Measurements from ENCODE around the gene CANX. TPM values are rescaled to one million over a fixed set of nuclear protein-coding genes. Genes with fewer than 3 reads are reported as not detected.

Gene CANX
- polyA plus RNA-seq, 2 of the 4 experiments (the other 2 are of a cell fraction) = 433 to 1,000 TPM

GRCh38 chr5:179747811-179748210 lies 49.0 kb downstream of the CANX start (continued):
- TF ChIP-seq CBX8 (IDR thresholded peaks at IDR 0.05) = no peak

DNA sequence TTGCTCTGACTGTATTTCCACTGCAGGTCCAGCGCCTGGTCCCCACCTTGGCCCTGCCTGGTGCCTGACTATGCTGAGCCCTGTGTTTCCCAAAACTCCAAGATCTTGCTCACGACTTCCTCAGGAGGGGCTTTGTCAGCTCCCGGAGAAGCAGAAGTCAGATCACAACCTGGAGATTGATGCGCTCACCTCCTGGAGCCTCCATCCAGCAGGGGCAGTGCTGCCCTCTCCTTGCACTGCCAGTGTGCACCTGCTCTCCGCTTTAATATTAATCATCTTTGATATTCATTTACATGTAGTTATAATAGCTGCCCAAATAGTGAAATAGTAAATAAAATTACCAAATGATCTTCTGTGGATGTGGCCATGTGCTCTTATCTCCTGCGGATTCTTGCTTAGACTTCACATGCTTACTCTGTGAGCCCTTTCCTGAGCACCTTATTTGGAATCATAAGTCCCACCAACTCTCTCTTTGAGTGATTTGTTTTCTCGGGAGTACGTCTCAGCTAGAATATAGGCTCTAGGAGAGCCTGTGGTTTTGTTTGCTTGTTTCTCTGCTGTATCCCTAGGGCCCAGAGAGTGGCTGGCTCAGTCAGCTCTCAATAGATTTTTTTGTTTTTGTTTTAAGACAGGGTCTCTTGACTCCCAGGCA lies 51.2 kb downstream of the CANX start:
- DNase-seq (ENCODE audit: low read depth in 1 of 2, low spot score in 1 of 2) = no peak
- H3K4me2 ChIP-seq = no peak overlapping the region
- H3K27ac ChIP-seq = no peak overlapping the region
- ChIA-PET POLR2A (interaction anchor here (0.8 kb wide), 1 partner anchor 18 kb away, joined by 3 read pairs; no protein-coding TSS in a partner anchor), CTCF (interaction anchor here (0.6 to 4.8 kb wide), 6 partner anchors 9 to 340 kb away, joined by 3 to 25 read pairs (median 4); no protein-coding TSS in a partner anchor)
- no peak for TF ChIP-seq BCL3 (IDR thresholded peaks at IDR 0.05)
- no peak for TF ChIP-seq CTCF (IDR thresholded peaks at IDR 0.05)
- TF ChIP-seq FOXS1 (CRISPR knock-in tag; IDR thresholded peaks at IDR 0.05) = no peak
- TF ChIP-seq PHF8 (IDR thresholded peaks at IDR 0.05; ENCODE audit: borderline replicate concordance, low read depth) = no peak
- no peak for TF ChIP-seq RCOR1 (IDR thresholded peaks at IDR 0.05; ENCODE audit: low read depth, low read length)
- no peak for TF ChIP-seq JUNB (IDR thresholded peaks at IDR 0.05)
- no peak for TF ChIP-seq E2F6 (IDR thresholded peaks at IDR 0.05; ENCODE audit: borderline replicate concordance, low read depth)
- no peak for TF ChIP-seq CEBPB (IDR thresholded peaks at IDR 0.05)
- TF ChIP-seq TFCP2L1 (CRISPR knock-in tag; IDR thresholded peaks at IDR 0.05) = no peak
- peak; percentile 64 to 67; a peak in 4 of 6 replicates for ATAC-seq
- no peak overlapping the region for H3K4me3 ChIP-seq
- FAIRE-seq = no peak
- H3K9me3 ChIP-seq = no peaks in the 10 kb centered on the region
- peaks cover 10% of the 10 kb centered on the region for H3K4me1 ChIP-seq
- WGBS (ENCODE audit: missing lambda C conversion rate) = 88% methylated on average over 8 of the region's 8 CpGs

DNA sequence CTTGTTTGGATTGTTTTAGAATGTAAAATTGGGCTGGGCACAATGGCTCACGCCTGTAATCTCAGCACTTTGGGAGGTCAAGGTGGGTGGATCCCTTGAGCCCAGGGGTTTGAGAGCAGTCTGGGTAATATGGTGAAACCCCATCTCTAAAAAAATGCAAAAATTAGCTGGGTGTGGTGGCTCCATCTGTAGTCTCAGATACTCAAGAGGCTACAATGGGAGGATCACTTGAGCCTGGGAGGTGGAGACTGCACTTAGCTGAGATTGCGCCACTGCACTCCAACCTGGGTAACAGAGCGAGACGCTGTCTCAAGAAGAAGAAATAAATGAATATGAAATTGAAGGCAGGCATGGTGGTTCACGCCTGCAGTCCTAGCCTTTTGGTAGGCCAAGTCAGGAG lies 55.2 kb downstream of the CANX start:
- 95% methylated on average over 5 of the region's 5 CpGs for WGBS (ENCODE audit: missing lambda C conversion rate)
- peaks cover 15% of the 10 kb centered on the region for H3K4me1 ChIP-seq
- ChIA-PET POLR2A (no interaction called here), CTCF (interaction anchor here (0.8 to 5.1 kb wide), 2 partner anchors 11 to 34 kb away, joined by 3 to 48 read pairs; no protein-coding TSS in a partner anchor)
- no peak overlapping the region for H3K4me3 ChIP-seq
- TF ChIP-seq ZC3H11A (IDR thresholded peaks at IDR 0.05) = no peak
- peak in 1 of 2 experiments; percentile 40; a peak in 1 of 4 replicates for TF ChIP-seq CEBPB (IDR thresholded peaks at IDR 0.05)
- no peaks in the 10 kb centered on the region for H3K9me3 ChIP-seq
- no peak; a peak in 1 of 6 replicates for ATAC-seq
- no peak for FAIRE-seq
- DNase-seq (ENCODE audit: low read depth in 1 of 2, low spot score in 1 of 2) = no peak
- no peak overlapping the region for H3K27ac ChIP-seq
- H3K4me2 ChIP-seq = no peak overlapping the region

DNA sequence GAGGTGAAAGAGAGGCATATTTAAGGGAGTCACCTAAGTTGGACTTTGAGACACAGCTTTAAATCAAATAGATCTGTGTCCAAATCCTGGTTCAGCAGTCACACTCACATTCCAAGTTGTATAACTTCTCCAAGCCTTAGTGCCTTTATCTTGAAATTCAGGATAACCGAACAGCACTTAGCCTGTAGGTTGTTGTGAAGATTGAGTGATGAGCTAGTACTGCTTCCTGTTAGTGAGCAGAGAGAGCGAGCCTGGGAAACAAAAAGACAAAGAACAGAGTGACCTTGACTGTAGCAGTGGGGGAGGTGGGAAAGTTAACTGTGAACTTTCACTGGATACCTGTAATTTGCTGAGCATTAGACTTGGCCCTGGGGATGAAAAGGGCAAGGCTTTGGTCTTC lies 56.3 kb downstream of the CANX start:
- ATAC-seq (peak in 1 of 2 experiments; percentile 40; a peak in 1 of 6 replicates), FAIRE-seq (no peak), DNase-seq (ENCODE audit: low read depth in 1 of 2, low spot score in 1 of 2) (no peak)
- CTCF ChIA-PET = interaction anchor here (0.8 to 5.1 kb wide), 5 partner anchors 10 to 112 kb away, joined by 3 to 48 read pairs (median 4); no protein-coding TSS in a partner anchor
- TF ChIP-seq HOXB13 (CRISPR knock-in tag; IDR thresholded peaks at IDR 0.05; ENCODE audit: low read depth) = no peak
- no peak for TF ChIP-seq RAD21 (conservative IDR thresholded peaks at IDR 0.05 in 1 of 2, IDR thresholded peaks at IDR 0.05 in 1 of 2)
- TF ChIP-seq CBX2 (IDR thresholded peaks at IDR 0.05; ENCODE audit: borderline replicate concordance, low read depth) = no peak
- TF ChIP-seq NFE2L2 (conservative IDR thresholded peaks at IDR 0.05; ENCODE audit: low read length) = no peak
- no peak for TF ChIP-seq BHLHE40 (IDR thresholded peaks at IDR 0.05; ENCODE audit: low read depth, low read length)
- no peak for TF ChIP-seq GATA3 (IDR thresholded peaks at IDR 0.05; ENCODE audit: borderline replicate concordance)
- TF ChIP-seq ZC3H11A (IDR thresholded peaks at IDR 0.05) = no peak
- TF ChIP-seq, protein P1, sequence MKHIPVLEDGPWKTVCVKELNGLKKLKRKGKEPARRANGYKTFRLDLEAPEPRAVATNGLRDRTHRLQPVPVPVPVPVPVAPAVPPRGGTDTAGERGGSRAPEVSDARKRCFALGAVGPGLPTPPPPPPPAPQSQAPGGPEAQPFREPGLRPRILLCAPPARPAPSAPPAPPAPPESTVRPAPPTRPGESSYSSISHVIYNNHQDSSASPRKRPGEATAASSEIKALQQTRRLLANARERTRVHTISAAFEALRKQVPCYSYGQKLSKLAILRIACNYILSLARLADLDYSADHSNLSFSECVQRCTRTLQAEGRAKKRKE (CRISPR knock-in tag; IDR thresholded peaks at IDR 0.05; ENCODE audit: low read depth) = no peak
- TF ChIP-seq HEYL (CRISPR knock-in tag; IDR thresholded peaks at IDR 0.05) = no peak
- no peak for TF ChIP-seq CBX8 (IDR thresholded peaks at IDR 0.05)
- WGBS (ENCODE audit: missing lambda C conversion rate) = 83% methylated on average over 2 of the region's 2 CpGs
- Histone ChIP-seq H3K4me2 (peak overlapping the region; percentile 18; the same call in 1 of the 3 replicates), H3K27ac (no peak overlapping the region), H3K9me3 (no peaks in the 10 kb centered on the region), H3K4me1 (peaks cover 15% of the 10 kb centered on the region), H3K4me3 (no peak overlapping the region)
- POLR2A ChIA-PET = interaction anchor here (1.3 kb wide), 1 partner anchor 23 kb away, joined by 3 read pairs; the partner anchor contains the start of gene MAML1
